GM12891 (cell line): ENCODE measurements around the gene PITPNB.

Experiments
- DNase-seq: peaks from one replicate; pipeline ENCODE4 v3.0.0; 2011; ENCODE audit warnings: low spot score; ENCODE audit not compliant: insufficient read length
- FAIRE-seq: peaks from 2 replicates; lab custom pipeline; 2011; peaks lifted over from hg19 to GRCh38; lab: Jason Lieb, UNC
- PAX5 ChIP-seq: IDR thresholded peaks from 2 replicates; pipeline ENCODE4 v1.6.1; 2011; ENCODE audit warnings: low read length, moderate library complexity, mild to moderate bottlenecking; ENCODE audit not compliant: insufficient read depth, severe bottlenecking
- POLR2A ChIP-seq: IDR thresholded peaks from 2 replicates; pipeline ENCODE4 v1.6.1; 2011; ENCODE audit warnings: low read depth, low read length, control low read depth
- POLR2AphosphoS5 ChIP-seq: IDR thresholded peaks from 2 replicates; pipeline ENCODE4 v1.6.1; 2011; ENCODE audit warnings: low read depth, low read length, control low read depth
- POU2F2 ChIP-seq: IDR thresholded peaks from 2 replicates; pipeline ENCODE4 v1.6.1; 2011; ENCODE audit warnings: low read depth, mild to moderate bottlenecking, control low read depth, low read length, moderate library complexity
- SPI1 ChIP-seq: IDR thresholded peaks from 2 replicates; pipeline ENCODE4 v1.6.1; 2011; ENCODE audit warnings: low read depth, low read length, control low read depth
- TAF1 ChIP-seq: IDR thresholded peaks from 2 replicates; pipeline ENCODE4 v1.6.1; 2011; ENCODE audit warnings: low read depth, low read length, control low read depth

PITPNB gene

GRCh38 chr22:27900153-27900552, 18.9 kb downstream of the PITPNB start:
- TF ChIP-seq POU2F2 (no peak), TAF1 (no peak), POLR2AphosphoS5 (no peak), POLR2A (no peak), PAX5 (no peak), SPI1 (no peak)
- no peak for FAIRE-seq
- DNase-seq = no peak

- FAIRE-seq (no peak), DNase-seq (no peak)
- no peak for TF ChIP-seq PAX5
- no peak for TF ChIP-seq SPI1
- no peak for TF ChIP-seq POLR2AphosphoS5
- no peak for TF ChIP-seq TAF1
- no peak for TF ChIP-seq POLR2A
- no peak for TF ChIP-seq POU2F2
Measured at GRCh38 chr22:27896245-27896644, 22.8 kb downstream of the PITPNB start.

- DNase-seq (peak; percentile 17), FAIRE-seq (peak; percentile 72)
- peak; percentile 36; the same call in 1 of the 2 replicates for TF ChIP-seq POU2F2
- TF ChIP-seq PAX5 = no peak
- no peak for TF ChIP-seq POLR2AphosphoS5
- TF ChIP-seq POLR2A = no peak
Measured at GRCh38 chr22:27895600-27895999, 23.5 kb downstream of the PITPNB start.

GRCh38 chr22:27892811-27893210, 26.2 kb downstream of the PITPNB start:
- TF ChIP-seq SPI1 (no peak), PAX5 (no peak), TAF1 (no peak), POLR2A (no peak), POU2F2 (no peak), POLR2AphosphoS5 (no peak)
- no peak for FAIRE-seq

GRCh38 chr22:27892064-27892463, 27.0 kb downstream of the PITPNB start:
- DNase-seq = no peak
- TF ChIP-seq POLR2A (no peak), POU2F2 (no peak), SPI1 (no peak), PAX5 (no peak), TAF1 (no peak), POLR2AphosphoS5 (no peak)
- no peak for FAIRE-seq

More at GRCh38 chr22:27892811-27893210, 26.2 kb downstream of the PITPNB start:
- no peak for DNase-seq

GRCh38 chr22:27888310-27888709, 30.7 kb downstream of the PITPNB start:
- FAIRE-seq (no peak), DNase-seq (no peak)
- TF ChIP-seq TAF1 (no peak), POLR2A (no peak), PAX5 (no peak), POU2F2 (no peak), SPI1 (no peak), POLR2AphosphoS5 (no peak)

- DNase-seq (no peak), FAIRE-seq (no peak)
- TF ChIP-seq POU2F2 = no peak
- TF ChIP-seq POLR2A = no peak
- no peak for TF ChIP-seq SPI1
- no peak for TF ChIP-seq TAF1
- no peak for TF ChIP-seq POLR2AphosphoS5
- no peak for TF ChIP-seq PAX5
Measured at GRCh38 chr22:27886843-27887151, 32.3 kb downstream of the PITPNB start.

- TF ChIP-seq POLR2A = no peak
- DNase-seq (no peak), FAIRE-seq (no peak)
Measured at GRCh38 chr22:27885977-27886842, 32.8 kb downstream of the PITPNB start.

- FAIRE-seq (no peak), DNase-seq (no peak)
- TF ChIP-seq SPI1 (no peak), POLR2A (no peak), PAX5 (no peak), POU2F2 (no peak), TAF1 (no peak), POLR2AphosphoS5 (no peak; the same call in 1 of the 2 replicates)
Measured at GRCh38 chr22:27883656-27884350, 35.3 kb downstream of the PITPNB start.
